Fibroblast of the aortic adventitia (primary cell): Measurements from ENCODE around the gene SPNS3. TPM values are rescaled to one million over a fixed set of nuclear protein-coding genes. Genes with fewer than 3 reads are reported as not detected.

Source experiments
- DNase-seq: peaks from one replicate; pipeline ENCODE4 v3.0.0-alpha.2; 2010; ENCODE audit warnings: low read depth
- H3K4me3 ChIP-seq: 2 replicates; pipeline ENCODE4 v1.5.1; 2011; ENCODE audit warnings: low read depth, mild to moderate bottlenecking, control low read depth, low read length, moderate library complexity
- CTCF ChIP-seq: IDR thresholded peaks from 2 replicates; pipeline ENCODE4 v1.5.1; 2011; ENCODE audit warnings: mild to moderate bottlenecking, low read length, control low read depth, inconsistent platforms; ENCODE audit not compliant: insufficient read depth
- total RNA-seq: library from RNA; depleted of rRNA; stranded (reverse); fragments of >200 nt; gene quantifications from 2 replicates; pipeline ENCODE4 v1.2.3, GENCODE V29; 2012; ENCODE audit warnings: low replicate concordance

Gene SPNS3
- total RNA-seq, result not detected in 2 replicates

- TF ChIP-seq CTCF, result no peak
- DNase-seq, result no peak
- H3K4me3 ChIP-seq, result no peak within 1 kb of the TSS
Observed at GRCh38 chr17:4433515-4434031, at the start of gene SPNS3. SPNS3 (plus strand) TSS chr17:4433940; CDS start chr17:4433968, 28 bp downstream.

- peak; percentile 71 for DNase-seq
- no peak for TF ChIP-seq CTCF
- H3K4me3 ChIP-seq, result no peak overlapping the region
Observed at GRCh38 chr17:4386406-4386805, 47.3 kb upstream of the SPNS3 start.

- no peak for TF ChIP-seq CTCF
- H3K4me3 ChIP-seq, result no peak overlapping the region
- DNase-seq, result no peak
Observed at GRCh38 chr17:4387137-4387536, 46.6 kb upstream of the SPNS3 start.

GRCh38 chr17:4389079-4389478 lies 44.7 kb upstream of the SPNS3 start:
- no peak overlapping the region for H3K4me3 ChIP-seq
- no peak for DNase-seq
- no peak for TF ChIP-seq CTCF

- no peak overlapping the region for H3K4me3 ChIP-seq
- TF ChIP-seq CTCF, result no peak
- DNase-seq, result no peak
Observed at GRCh38 chr17:4393806-4394205, 39.9 kb upstream of the SPNS3 start.

- H3K4me3 ChIP-seq, result no peak overlapping the region
- DNase-seq, result no peak
- TF ChIP-seq CTCF, result no peak
Observed at GRCh38 chr17:4394208-4395110, 39.3 kb upstream of the SPNS3 start.
